ENCODE measurements around the gene DIMT1.

The DIMT1 gene

GRCh38 chr5:62369039-62369438 lies 34.7 kb downstream of the DIMT1 start:
- no peak for DNase-seq

- no peak for DNase-seq
These were observed 41.0 kb downstream of the DIMT1 start for GRCh38 chr5:62362701-62363100.

GRCh38 chr5:62354028-62354874 lies 49.5 kb downstream of the DIMT1 start:
- DNase-seq: no peak

- DNase-seq: no peak
These were observed 54.8 kb downstream of the DIMT1 start for GRCh38 chr5:62348723-62349481.

GRCh38 chr5:62347928-62348327 lies 55.8 kb downstream of the DIMT1 start:
- DNase-seq: no peak

- DNase-seq: no peak
These were observed 57.0 kb downstream of the DIMT1 start for GRCh38 chr5:62346748-62347147.

- DNase-seq: no peak
These were observed 60.3 kb downstream of the DIMT1 start for GRCh38 chr5:62343428-62343827.

GRCh38 chr5:62342476-62342837 lies 61.2 kb downstream of the DIMT1 start:
- no peak for DNase-seq

- DNase-seq: no peak
These were observed 61.8 kb downstream of the DIMT1 start for GRCh38 chr5:62341783-62342475.

- DNase-seq: no peak
These were observed 62.7 kb downstream of the DIMT1 start for GRCh38 chr5:62340979-62341378.

- DNase-seq: no peak
These were observed 63.3 kb downstream of the DIMT1 start for GRCh38 chr5:62340392-62340791.
